Occipital lobe (tissue), 2 donors: ENCODE results near the gene GLRX5. TPM values are rescaled to one million over a fixed set of nuclear protein-coding genes. Genes with fewer than 3 reads are reported as not detected.
"Not testable (repeated sequence)": the region's sequence is repeated elsewhere in the genome, so short reads cannot be mapped to it uniquely, and the experiment has no call there.

ENCODE experiments used
- DNase-seq: peaks from one replicate; lab custom pipeline; 2025; lab: John Stamatoyannopoulos, UW
- total RNA-seq: library from RNA; depleted of rRNA; stranded (reverse); fragments of >200 nt; gene quantifications from one replicate; pipeline ENCODE4 v1.2.3, GENCODE V29; 2014

Gene GLRX5
- total RNA-seq, 1 donor from 2014 or later, result 28.7 TPM

- peak; percentile 25 for DNase-seq
These were observed 36.1 kb upstream of the GLRX5 start for GRCh38 chr14:95498622-95499353.

GRCh38 chr14:95499354-95499750, 35.5 kb upstream of the GLRX5 start:
- DNase-seq, result no peak

GRCh38 chr14:95500201-95500681, 34.6 kb upstream of the GLRX5 start:
- peak; percentile 51 for DNase-seq

GRCh38 chr14:95500772-95501401, 34.0 kb upstream of the GLRX5 start:
- peak; percentile 48 for DNase-seq

GRCh38 chr14:95502381-95502950, 32.4 kb upstream of the GLRX5 start:
- no peak for DNase-seq

GRCh38 chr14:95503365-95504134, 31.3 kb upstream of the GLRX5 start:
- peak; percentile 20 for DNase-seq

GRCh38 chr14:95504135-95505029, 30.5 kb upstream of the GLRX5 start:
- DNase-seq, result no peak

GRCh38 chr14:95505030-95505589, 29.7 kb upstream of the GLRX5 start:
- DNase-seq, result no peak

GRCh38 chr14:95507174-95507573, 27.7 kb upstream of the GLRX5 start:
- DNase-seq, result peak; percentile 23

GRCh38 chr14:95507701-95508103, 27.1 kb upstream of the GLRX5 start:
- no peak for DNase-seq

- DNase-seq, result no peak
These were observed 26.5 kb upstream of the GLRX5 start for GRCh38 chr14:95508377-95508776.

- no peak for DNase-seq
These were observed 25.4 kb upstream of the GLRX5 start for GRCh38 chr14:95509495-95509894.

- not testable (repeated sequence) for DNase-seq
These were observed 24.5 kb upstream of the GLRX5 start for GRCh38 chr14:95510344-95510743.

- no peak for DNase-seq
These were observed 24.0 kb upstream of the GLRX5 start for GRCh38 chr14:95510804-95511203.

- no peak for DNase-seq
These were observed 23.2 kb upstream of the GLRX5 start for GRCh38 chr14:95511687-95512086.

GRCh38 chr14:95513291-95513690, 21.6 kb upstream of the GLRX5 start:
- DNase-seq, result no peak

GRCh38 chr14:95514131-95515079, 20.4 kb upstream of the GLRX5 start:
- DNase-seq, result no peak

- no peak for DNase-seq
These were observed 19.8 kb upstream of the GLRX5 start for GRCh38 chr14:95515080-95515489.
